HG02938 (cell line): ENCODE measurements around the gene NHS.
"Not testable (repeated sequence)": the region's sequence is repeated elsewhere in the genome, so short reads cannot be mapped to it uniquely, and the experiment has no call there.

Experiments
- ATAC-seq: cut with Tn5 transposase; IDR thresholded peaks from one replicate; pipeline ENCODE4 v1.9.1; 2021; ENCODE audit warnings: mild to moderate bottlenecking, moderate library complexity; ENCODE audit not compliant: unreplicated experiment

Gene NHS

GRCh38 chrX:17494216-17494615, 119.2 kb downstream of the NHS start:
- no peak for ATAC-seq

GRCh38 chrX:17495052-17495451, 120.1 kb downstream of the NHS start:
- no peak for ATAC-seq

DNA sequence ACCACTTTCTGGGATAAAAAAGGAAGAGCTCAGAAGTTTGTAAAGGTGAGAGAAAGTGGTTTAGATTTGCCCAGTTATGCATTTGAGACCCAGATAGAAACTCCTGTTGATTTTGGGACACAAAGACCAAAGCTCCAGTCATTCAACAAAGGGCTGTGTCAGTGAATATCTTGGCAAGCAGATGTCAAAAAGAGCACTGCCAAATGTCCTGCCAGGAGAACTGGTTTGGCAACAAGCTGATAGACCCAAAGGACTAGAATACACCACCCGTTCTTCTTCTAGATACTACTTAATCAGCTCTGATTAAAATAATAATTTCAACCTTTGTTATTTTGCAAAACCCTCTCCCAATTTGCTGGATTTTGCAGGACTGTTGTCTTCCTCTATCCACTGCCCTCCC, 121.4 kb downstream of the NHS start:
- no peak for ATAC-seq

DNA sequence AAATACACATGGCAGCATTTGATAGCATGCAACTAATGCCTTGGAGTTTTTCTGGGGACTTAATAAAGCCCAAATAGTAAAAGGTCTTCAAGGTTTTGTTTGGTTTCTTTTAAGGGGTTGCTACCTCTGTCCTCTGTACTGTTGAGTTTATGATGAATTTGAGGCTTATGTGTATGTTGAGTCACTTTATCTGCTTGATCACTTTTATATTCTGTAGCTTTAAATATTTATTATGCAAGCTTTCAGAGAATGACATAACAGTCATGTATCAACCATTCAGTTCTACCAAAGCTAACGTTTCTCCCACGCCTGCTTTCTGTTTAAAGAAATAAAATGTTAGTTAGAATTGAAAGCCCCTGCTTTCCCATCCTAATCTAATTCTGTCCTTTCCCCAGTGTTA, 122.2 kb downstream of the NHS start:
- ATAC-seq: no peak

- ATAC-seq: no peak
These were observed 124.5 kb downstream of the NHS start for GRCh38 chrX:17499512-17499911.

GRCh38 chrX:17500145-17500579, 125.2 kb downstream of the NHS start:
- ATAC-seq: no peak

DNA sequence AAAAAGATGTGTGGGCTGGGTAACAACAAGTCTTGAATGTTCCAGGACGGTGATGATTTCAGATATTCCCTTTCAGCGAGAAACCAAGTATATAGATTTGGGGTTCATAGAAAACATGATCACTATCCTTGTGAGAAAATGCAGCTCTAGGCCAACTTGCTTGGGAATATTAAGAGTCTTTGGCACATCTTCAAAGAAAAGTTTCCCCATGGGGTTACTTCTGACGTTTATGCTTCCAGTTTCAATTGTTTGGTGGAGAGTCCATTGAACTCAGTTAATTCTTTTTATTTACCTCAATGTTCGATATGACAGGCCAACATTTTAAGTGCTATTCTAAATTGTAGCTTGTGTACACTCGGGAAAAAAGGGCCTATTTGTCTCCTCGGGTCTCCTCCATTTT, 126.7 kb downstream of the NHS start:
- no peak for ATAC-seq

GRCh38 chrX:17506352-17506751, 131.4 kb downstream of the NHS start:
- ATAC-seq: not testable (repeated sequence)

DNA sequence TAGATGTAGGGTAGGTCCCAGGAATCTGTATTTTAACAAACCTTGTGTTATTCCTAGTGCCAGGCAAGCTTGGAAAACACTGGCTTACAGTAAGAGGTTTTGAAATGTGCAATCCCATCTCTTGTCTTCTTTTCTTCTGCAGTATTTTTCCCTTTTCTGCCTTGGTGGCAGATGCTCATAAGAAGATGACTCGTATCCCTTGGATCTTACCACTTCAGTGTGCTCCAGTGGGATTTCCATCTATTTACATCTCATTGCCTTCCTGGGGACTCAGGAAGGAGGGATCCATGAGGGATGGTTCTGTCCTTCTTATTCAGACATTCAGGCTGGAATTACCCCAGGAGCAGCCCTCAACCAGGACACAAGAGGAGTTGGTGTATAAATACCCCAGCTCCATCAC, 136.6 kb downstream of the NHS start:
- ATAC-seq: no peak

GRCh38 chrX:17519358-17519757, 144.4 kb downstream of the NHS start:
- ATAC-seq: no peak

DNA sequence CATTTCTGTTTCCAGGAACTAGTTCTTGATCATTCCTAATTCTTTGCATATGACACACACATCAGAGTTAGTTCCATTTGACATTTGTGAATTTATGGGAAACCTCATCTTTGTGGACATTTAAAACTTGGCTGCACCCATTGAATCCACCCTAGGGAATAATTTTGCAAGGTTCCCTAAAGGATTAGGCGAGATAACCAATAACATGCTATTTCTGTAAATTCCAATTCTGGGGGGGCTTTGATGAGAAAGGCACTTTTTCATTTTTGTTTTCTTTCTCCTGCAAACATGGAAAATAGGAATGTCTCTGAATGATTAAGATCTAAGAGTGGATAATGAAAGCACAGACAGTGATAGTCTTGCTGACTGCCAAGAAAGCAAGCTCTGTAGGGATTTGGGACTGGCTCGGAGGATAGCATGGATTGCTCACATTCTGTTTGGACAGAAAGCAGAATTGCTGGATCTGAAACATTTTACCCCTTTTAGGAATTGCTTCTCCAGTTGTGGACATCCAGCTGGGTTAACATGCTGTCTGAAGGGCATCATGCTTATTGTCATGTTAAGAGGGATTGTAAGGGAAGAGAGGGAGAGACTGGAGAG, 145.1 kb downstream of the NHS start:
- ATAC-seq: no peak

- ATAC-seq: no peak
These were observed 147.1 kb downstream of the NHS start for GRCh38 chrX:17521871-17522693.

DNA sequence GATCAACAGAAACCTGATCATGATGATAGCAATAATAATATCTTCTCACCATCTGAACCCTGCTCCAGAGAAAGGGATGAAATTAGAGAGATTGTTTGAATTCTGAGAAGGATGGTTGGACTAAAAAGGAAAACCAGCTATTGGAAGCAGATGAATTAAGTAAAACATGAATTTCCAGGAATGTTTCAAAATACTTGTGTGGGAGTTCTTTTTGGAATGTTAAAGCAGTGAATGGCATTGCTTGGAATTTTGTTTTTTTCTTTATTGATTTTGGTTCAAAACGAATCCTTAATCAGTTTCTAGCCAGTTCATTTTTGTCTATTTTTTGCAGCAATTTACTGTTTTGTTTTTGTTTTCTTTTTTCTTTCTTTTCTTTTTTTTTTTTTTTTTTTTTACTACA, 150.3 kb downstream of the NHS start:
- ATAC-seq: no peak

GRCh38 chrX:17525762-17526555, 151.0 kb downstream of the NHS start:
- ATAC-seq: no peak

DNA sequence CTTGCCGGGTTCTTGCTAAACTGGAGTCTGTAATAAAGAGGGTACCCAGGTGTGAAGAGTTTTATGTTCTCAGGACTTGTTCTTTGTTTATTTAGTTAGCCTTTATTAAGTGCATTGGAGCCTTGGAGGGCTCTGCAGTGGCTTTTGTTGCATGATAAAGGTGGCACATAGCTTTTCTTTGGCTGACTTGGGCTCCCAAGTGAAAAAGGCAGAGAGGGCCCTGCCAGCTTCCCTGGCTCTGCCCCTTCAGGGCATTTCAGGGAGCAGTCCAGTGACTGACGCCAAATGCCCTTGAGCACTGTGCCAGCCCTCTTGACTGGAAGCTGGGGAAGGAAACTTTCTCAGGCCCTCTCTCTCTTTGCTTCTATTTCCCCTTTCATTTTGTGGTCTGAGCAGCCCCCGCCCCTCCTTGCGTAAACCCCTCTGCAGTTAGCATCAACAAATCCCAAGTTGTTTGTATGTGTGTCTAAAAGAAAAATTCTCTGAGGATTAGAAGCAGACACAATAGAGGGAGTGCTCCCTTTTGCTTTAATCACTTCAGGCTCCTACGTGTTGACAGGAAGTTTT, 152.2 kb downstream of the NHS start:
- no peak for ATAC-seq

DNA sequence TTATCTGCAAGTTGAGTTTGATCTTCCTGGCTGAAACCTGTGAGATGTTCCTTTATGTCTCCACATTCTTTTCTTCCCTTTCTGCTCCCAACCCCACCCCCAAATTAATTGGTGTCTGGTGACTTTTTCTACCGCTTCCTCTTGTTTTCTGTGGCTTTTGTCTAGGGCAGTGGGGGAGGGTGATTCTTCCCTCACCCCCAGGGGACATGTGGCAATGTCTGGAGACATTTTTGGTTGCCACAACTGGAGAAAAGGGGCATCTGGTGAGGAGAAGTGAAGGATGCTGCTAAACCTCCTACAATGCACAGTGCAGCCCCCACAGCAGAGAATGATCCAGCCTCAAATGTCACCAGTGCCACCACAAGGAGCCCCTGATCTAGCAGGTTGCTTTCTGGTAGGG, 152.9 kb downstream of the NHS start:
- no peak for ATAC-seq

GRCh38 chrX:17529151-17529745, 154.2 kb downstream of the NHS start:
- ATAC-seq: no peak

GRCh38 chrX:17531500-17531899, 156.5 kb downstream of the NHS start:
- ATAC-seq: no peak

GRCh38 chrX:17535229-17535628, 160.2 kb downstream of the NHS start:
- ATAC-seq: no peak

- ATAC-seq: no peak
These were observed 162.8 kb downstream of the NHS start for GRCh38 chrX:17537723-17538243.

DNA sequence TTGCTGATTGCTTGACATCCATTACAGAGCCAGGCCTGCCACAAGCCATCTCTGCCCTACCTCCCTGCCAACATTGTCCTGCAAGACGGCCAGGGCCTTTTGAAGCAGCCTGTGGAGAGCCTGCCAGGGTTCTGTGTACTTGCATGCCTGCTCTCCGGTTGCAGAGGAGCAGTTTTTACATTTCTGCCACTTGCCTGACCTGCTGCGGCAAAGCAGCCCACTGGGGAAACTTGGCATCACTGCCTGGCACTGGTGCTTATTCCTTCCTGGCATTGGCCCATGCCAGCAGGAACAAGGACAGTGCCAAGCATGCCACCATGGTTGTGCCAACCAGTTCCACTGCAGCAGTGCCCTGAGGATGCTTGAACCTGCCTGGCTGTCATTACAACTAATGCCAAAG, 167.1 kb downstream of the NHS start:
- no peak for ATAC-seq
